GM12878 (cell line): ENCODE measurements around the gene SECTM1.

Experiments
- CEBPB ChIP-seq, 2 experiments: fragments of 150-350 bp in 1 of 2; IDR thresholded peaks; 2 replicates each; pipeline ENCODE4 v1.6.1; 2012 to 2014; ENCODE audit warnings: low read depth in 2 of 2, low read length in 2 of 2, borderline replicate concordance in 1 of 2, inconsistent platforms in 1 of 2
- CHD2 ChIP-seq: IDR thresholded peaks from 2 replicates; pipeline ENCODE4 v1.6.1; 2011; ENCODE audit warnings: low read depth, low read length, improper control_type of control experiment, borderline replicate concordance
- CTCF ChIP-seq, 3 experiments: IDR thresholded peaks in 2 of 3; conservative IDR thresholded peaks in 1 of 3; 2 replicates each; pipeline ENCODE4 v1.5.1; 2011; ENCODE audit warnings: low read depth in 3 of 3, low read length in 3 of 3, mild to moderate bottlenecking in 3 of 3, control low read depth in 2 of 3, moderate library complexity in 2 of 3, inconsistent platforms in 1 of 3, mixed read lengths in 1 of 3; ENCODE audit not compliant: control insufficient read depth in 2 of 3, insufficient read depth in 1 of 3; ENCODE audit errors: extremely low read depth in 1 of 3
- HDAC6 ChIP-seq: fragments of 200-600 bp; sonication (generic); IDR thresholded peaks from one replicate; pipeline ENCODE4 v1.8.0; 2017; ENCODE audit warnings: antibody characterized with exemption; ENCODE audit not compliant: unreplicated experiment
- NR2C2 ChIP-seq: IDR thresholded peaks from 2 replicates; pipeline ENCODE4 v1.6.1; 2011; ENCODE audit warnings: borderline replicate concordance, low read depth; ENCODE audit not compliant: control insufficient read depth, insufficient read length

GRCh38 chr17:82319619-82320062 lies 13.9 kb downstream of the SECTM1 start:
- TF ChIP-seq CHD2 = no peak
- no peak for TF ChIP-seq NR2C2
- TF ChIP-seq CTCF (IDR thresholded peaks at IDR 0.05 in 2 of 3, conservative IDR thresholded peaks at IDR 0.05 in 1 of 3; ENCODE audit: control insufficient read depth in 2 of 3, extremely low read depth in 1 of 3, insufficient read depth in 1 of 3, low read depth in 3 of 3, low read length in 3 of 3) = no peak
- no peak for TF ChIP-seq HDAC6
- TF ChIP-seq CEBPB (IDR thresholded peaks at IDR 0.05; ENCODE audit: borderline replicate concordance in 1 of 2, low read depth in 2 of 2, low read length in 2 of 2) = no peak
